ENCODE results near the gene RB1. TPM values are rescaled to one million over a fixed set of nuclear protein-coding genes. Genes with fewer than 3 reads are reported as not detected.
A peak's percentile ranks its signal among the peaks of the same experiment; 100 is the strongest.

The RB1 gene
- total and polyA plus RNA-seq, 8 donors = 9.3 to 53.6 (median 20.6) TPM

DNA sequence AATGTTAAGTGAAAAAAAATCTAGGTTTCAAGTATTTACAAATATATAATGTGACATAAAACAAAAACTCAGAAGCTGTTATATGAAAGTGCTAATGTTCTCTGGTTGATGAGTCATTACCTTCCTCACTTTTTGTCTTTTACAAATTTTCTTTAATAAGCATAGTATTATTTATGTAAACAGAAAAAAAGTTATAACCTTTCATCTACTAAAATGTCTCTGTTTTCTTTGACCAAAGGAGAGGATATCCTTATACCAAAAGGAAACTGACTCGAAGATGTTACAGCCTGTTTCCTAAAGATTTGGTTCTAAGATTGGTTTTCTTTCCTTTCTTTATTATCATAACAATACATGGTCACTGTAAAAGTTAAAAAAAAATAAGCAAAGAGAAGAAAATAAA is 191.3 kb downstream of the RB1 start:
- Histone ChIP-seq H3K27ac (peak overlapping the region in 1 of 5 donors; percentile 86), H3K27me3 (no peaks in the 10 kb centered on the region), H3K4me1 (peaks cover 0 to 44% (median 10%) of the 10 kb centered on the region in 4 donors), H3K36me3 (peaks cover 0 to 30% (median 14%) of the 10 kb centered on the region in 4 donors), H3K4me3 (no peak overlapping the region), H3K9me3 (no peaks in the 10 kb centered on the region)
- no peak for TF ChIP-seq POLR2AphosphoS5 (IDR thresholded peaks at IDR 0.05)
- TF ChIP-seq POLR2A (IDR thresholded peaks at IDR 0.05) = no peak
- no peak for TF ChIP-seq EP300 (IDR thresholded peaks at IDR 0.05)
- TF ChIP-seq, protein P1, sequence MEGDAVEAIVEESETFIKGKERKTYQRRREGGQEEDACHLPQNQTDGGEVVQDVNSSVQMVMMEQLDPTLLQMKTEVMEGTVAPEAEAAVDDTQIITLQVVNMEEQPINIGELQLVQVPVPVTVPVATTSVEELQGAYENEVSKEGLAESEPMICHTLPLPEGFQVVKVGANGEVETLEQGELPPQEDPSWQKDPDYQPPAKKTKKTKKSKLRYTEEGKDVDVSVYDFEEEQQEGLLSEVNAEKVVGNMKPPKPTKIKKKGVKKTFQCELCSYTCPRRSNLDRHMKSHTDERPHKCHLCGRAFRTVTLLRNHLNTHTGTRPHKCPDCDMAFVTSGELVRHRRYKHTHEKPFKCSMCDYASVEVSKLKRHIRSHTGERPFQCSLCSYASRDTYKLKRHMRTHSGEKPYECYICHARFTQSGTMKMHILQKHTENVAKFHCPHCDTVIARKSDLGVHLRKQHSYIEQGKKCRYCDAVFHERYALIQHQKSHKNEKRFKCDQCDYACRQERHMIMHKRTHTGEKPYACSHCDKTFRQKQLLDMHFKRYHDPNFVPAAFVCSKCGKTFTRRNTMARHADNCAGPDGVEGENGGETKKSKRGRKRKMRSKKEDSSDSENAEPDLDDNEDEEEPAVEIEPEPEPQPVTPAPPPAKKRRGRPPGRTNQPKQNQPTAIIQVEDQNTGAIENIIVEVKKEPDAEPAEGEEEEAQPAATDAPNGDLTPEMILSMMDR (IDR thresholded peaks at IDR 0.05) = no peak
- intact Hi-C loops (cut with DNase I; ENCODE audit: low total_unique reads) = no loop called here
- 63 to 87% (median 77%) methylated on average over 1 of the region's 1 CpG for WGBS, 5 donors
- DNase-seq = no peak

DNA sequence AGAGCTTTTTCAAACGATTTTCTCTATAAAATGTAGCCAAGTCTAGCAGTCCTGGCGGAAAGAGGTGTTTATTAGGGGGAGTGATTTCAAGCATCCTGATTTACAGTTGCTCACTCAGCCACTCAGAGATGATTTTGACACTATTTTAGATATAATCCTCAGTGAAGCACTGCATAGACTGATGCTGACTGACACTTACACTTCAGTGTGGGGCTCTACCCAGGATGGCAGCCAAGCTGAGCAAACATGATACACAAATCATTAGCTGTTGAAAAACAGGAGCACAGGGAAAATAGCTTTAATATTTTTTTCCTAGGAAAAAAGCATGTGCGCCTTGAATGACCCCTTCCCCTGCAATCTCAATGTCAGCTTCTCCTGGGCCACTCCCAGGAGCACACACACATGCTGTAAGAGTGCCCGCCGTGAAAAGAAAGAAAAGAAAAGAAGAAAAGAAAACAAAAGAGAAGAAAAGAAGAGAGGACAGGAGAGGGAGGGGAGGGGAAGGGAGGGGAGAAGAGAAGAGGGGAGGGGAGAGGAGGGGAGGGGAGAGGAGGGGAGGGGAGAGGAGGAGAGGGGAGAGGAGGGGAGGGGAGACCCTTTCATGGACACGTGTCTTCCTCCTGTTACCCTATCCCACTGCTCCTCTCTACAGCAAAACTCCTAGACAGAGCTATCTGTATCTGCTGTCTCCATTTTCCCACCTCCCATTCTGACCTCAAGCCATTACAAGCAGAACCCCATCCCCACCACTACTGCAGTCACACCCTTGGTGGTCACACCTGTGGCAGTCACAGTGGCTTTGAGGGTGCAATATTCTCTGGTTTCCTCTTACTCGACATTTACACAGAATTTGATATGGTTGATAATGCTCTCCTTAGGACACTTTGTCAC is 193.0 kb downstream of the RB1 start:
- DNase-seq = no peak
- TF ChIP-seq, protein P1 (IDR thresholded peaks at IDR 0.05) = no peak
- no peak for TF ChIP-seq POLR2A (IDR thresholded peaks at IDR 0.05)
- no peak for TF ChIP-seq EP300 (IDR thresholded peaks at IDR 0.05)
- no peak for TF ChIP-seq POLR2AphosphoS5 (IDR thresholded peaks at IDR 0.05)
- H3K36me3 ChIP-seq = peaks cover 0 to 39% (median 13%) of the 10 kb centered on the region in 4 donors
- no peak overlapping the region for H3K27ac ChIP-seq
- no peaks in the 10 kb centered on the region for H3K27me3 ChIP-seq
- H3K4me3 ChIP-seq = no peak overlapping the region
- WGBS, 5 donors = 52 to 64% (median 58%) methylated on average over 5 to 7 of the region's 7 CpGs
- intact Hi-C loops (cut with DNase I; ENCODE audit: low total_unique reads) = no loop called here
- no peaks in the 10 kb centered on the region for H3K9me3 ChIP-seq
- peaks cover 0 to 40% (median 12%) of the 10 kb centered on the region in 4 donors for H3K4me1 ChIP-seq

DNA sequence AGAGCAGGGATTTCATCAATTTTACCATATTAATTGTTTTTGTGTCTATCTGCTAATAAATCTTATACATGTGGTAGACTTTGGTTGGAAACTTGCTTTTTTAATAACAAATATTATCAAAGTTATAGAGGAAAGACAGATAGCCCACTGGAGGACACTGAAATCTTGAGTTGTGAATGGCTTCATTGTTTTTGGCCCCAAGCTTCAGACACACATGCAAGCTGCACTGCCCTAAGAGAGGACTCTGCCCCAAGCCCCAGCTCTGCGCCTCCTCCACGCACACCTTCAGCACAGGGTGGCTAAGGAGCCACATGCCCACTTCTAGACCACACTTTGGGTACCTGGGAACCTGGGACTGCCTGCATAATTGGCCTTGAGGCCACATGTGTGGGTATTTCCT is 194.1 kb downstream of the RB1 start:
- Histone ChIP-seq H3K27ac (no peak overlapping the region), H3K4me1 (peaks cover 0 to 30% (median 12%) of the 10 kb centered on the region in 4 donors), H3K9me3 (no peaks in the 10 kb centered on the region), H3K36me3 (peaks cover 0 to 51% (median 15%) of the 10 kb centered on the region in 4 donors), H3K4me3 (no peak overlapping the region), H3K27me3 (no peaks in the 10 kb centered on the region)
- TF ChIP-seq POLR2AphosphoS5 (IDR thresholded peaks at IDR 0.05) = no peak
- intact Hi-C loops (cut with DNase I; ENCODE audit: low total_unique reads) = no loop called here
- WGBS, 5 donors = 88 to 100% (median 95%) methylated on average over 2 of the region's 2 CpGs
- no peak for DNase-seq

DNA sequence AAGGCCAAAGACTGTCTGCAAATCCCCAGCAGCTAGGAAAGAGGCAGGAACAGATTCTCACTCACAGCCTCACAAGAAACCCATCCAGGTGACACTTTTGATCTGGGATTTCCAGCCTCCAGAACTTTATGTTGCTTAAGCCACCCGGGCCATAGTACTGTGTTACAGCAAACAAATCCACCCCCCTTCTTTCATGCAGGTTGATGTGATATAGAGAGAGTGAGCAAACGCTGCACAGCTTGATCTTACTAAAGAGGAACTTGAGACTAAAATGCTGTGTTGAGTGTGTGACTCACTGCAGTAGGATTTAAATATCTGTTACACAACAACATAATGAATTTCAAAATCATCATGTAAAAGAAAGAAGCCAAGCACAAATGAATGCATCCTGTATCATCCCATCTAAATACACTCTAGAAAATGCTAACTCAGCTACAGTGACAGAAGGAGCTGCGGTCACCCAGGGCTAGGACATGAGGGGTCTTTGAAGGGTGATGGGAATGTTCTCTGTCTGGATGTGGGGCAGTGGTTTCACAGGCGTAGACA is 197.2 kb downstream of the RB1 start:
- intact Hi-C loops (cut with DNase I; ENCODE audit: low total_unique reads) = no loop called here
- H3K36me3 ChIP-seq = peaks cover 0 to 52% (median 15%) of the 10 kb centered on the region in 4 donors
- no peaks in the 10 kb centered on the region for H3K9me3 ChIP-seq
- H3K4me3 ChIP-seq = no peak overlapping the region
- peak in 1 of 2 donors; percentile 40 for DNase-seq
- TF ChIP-seq POLR2A (IDR thresholded peaks at IDR 0.05) = no peak
- TF ChIP-seq POLR2AphosphoS5 (IDR thresholded peaks at IDR 0.05) = peak in 1 of 3 donors; percentile 16
- peak overlapping the region in 3 of 5 donors; percentile 4 to 61 (median 41) for H3K27ac ChIP-seq
- no peaks in the 10 kb centered on the region for H3K27me3 ChIP-seq
- 56 to 63% (median 61%) methylated on average over 4 of the region's 4 CpGs for WGBS, 5 donors
- peaks cover 0 to 13% (median 9%) of the 10 kb centered on the region in 4 donors for H3K4me1 ChIP-seq

DNA sequence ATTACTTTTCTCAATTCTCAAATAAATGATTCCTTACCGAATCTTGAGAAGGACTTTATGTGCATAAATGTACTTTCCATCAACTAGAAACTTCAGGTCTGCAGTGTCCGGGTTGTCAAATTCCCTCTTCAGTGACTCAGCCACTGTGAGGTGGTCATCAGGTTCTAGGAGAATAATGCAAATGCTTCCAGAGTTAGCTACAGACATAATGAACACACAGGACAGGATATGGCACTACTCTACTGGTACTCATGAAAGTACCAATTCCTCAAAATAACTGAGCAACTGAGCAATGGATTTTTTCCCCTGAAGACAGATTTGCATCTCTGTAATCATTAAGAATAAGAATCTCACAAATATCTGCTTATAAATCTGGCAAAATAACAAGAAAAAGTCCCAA is 198.2 kb downstream of the RB1 start:
- Histone ChIP-seq H3K4me3 (no peak overlapping the region), H3K4me1 (peaks cover 0 to 21% (median 7%) of the 10 kb centered on the region in 4 donors), H3K27me3 (no peaks in the 10 kb centered on the region), H3K9me3 (no peaks in the 10 kb centered on the region), H3K36me3 (peaks cover 0 to 53% (median 12%) of the 10 kb centered on the region in 4 donors), H3K27ac (peak overlapping the region in 2 of 5 donors; percentile 30 to 43)
- 87 to 98% (median 92%) methylated on average over 2 of the region's 2 CpGs for WGBS, 5 donors
- intact Hi-C loops (cut with DNase I; ENCODE audit: low total_unique reads) = no loop called here
- TF ChIP-seq EP300 (IDR thresholded peaks at IDR 0.05) (no peak), POLR2AphosphoS5 (IDR thresholded peaks at IDR 0.05) (no peak), POLR2A (IDR thresholded peaks at IDR 0.05) (no peak)
- TF ChIP-seq, protein P1 (IDR thresholded peaks at IDR 0.05) = no peak
- no peak for DNase-seq
